Bronchial epithelial cell (primary cell): ENCODE measurements around the gene DST. TPM values are rescaled to one million over a fixed set of nuclear protein-coding genes. Genes with fewer than 3 reads are reported as not detected.

Experiments
- DNase-seq: peaks from one replicate; pipeline ENCODE4 v3.0.0-alpha.2; 2010; ENCODE audit warnings: low read depth
- FAIRE-seq: peaks from 2 replicates; lab custom pipeline; 2011; peaks lifted over from hg19 to GRCh38; lab: Jason Lieb, UNC
- H3K27me3 ChIP-seq: 2 replicates; pipeline ENCODE4 v1.5.1; 2011; ENCODE audit warnings: low read length; ENCODE audit not compliant: control insufficient read depth, insufficient read depth
- H3K36me3 ChIP-seq: 2 replicates; pipeline ENCODE4 v1.5.1; 2011; ENCODE audit warnings: low read length; ENCODE audit not compliant: control insufficient read depth, insufficient read depth
- H3K4me3 ChIP-seq: 2 replicates; pipeline ENCODE4 v1.5.1; 2011; ENCODE audit warnings: mild to moderate bottlenecking, low read depth, low read length, control low read depth
- CTCF ChIP-seq: IDR thresholded peaks from 2 replicates; pipeline ENCODE4 v1.5.1; 2011; ENCODE audit warnings: mild to moderate bottlenecking, moderate library complexity, low read length, control low read depth, inconsistent platforms; ENCODE audit not compliant: insufficient read depth, severe bottlenecking
- total RNA-seq: library from RNA; depleted of rRNA; stranded (reverse); fragments of >200 nt; gene quantifications from 2 replicates; pipeline ENCODE4 v1.2.1, GENCODE V29; 2014

DST gene
- total RNA-seq, 1 donor from 2014 or later, result 450 TPM

GRCh38 chr6:56684342-56685101, 41.8 kb upstream of the DST start:
- no peak for TF ChIP-seq CTCF
- H3K36me3 ChIP-seq, result no peaks in the 10 kb centered on the region
- no peak overlapping the region for H3K4me3 ChIP-seq
- H3K27me3 ChIP-seq, result no peaks in the 10 kb centered on the region
- no peak for FAIRE-seq
- DNase-seq, result no peak

- H3K36me3 ChIP-seq, result no peaks in the 10 kb centered on the region
- no peak for TF ChIP-seq CTCF
- no peak for FAIRE-seq
- peak; percentile 99 for DNase-seq
- no peak overlapping the region for H3K4me3 ChIP-seq
- no peaks in the 10 kb centered on the region for H3K27me3 ChIP-seq
Observed at GRCh38 chr6:56683882-56684281, 41.2 kb upstream of the DST start.

GRCh38 chr6:56682635-56683034, 39.9 kb upstream of the DST start:
- DNase-seq (no peak), FAIRE-seq (no peak)
- Histone ChIP-seq H3K36me3 (no peaks in the 10 kb centered on the region), H3K4me3 (no peak overlapping the region), H3K27me3 (no peaks in the 10 kb centered on the region)
- no peak for TF ChIP-seq CTCF

GRCh38 chr6:56677559-56677958, 34.9 kb upstream of the DST start:
- H3K27me3 ChIP-seq, result no peaks in the 10 kb centered on the region
- no peaks in the 10 kb centered on the region for H3K36me3 ChIP-seq
- H3K4me3 ChIP-seq, result no peak overlapping the region
- no peak for FAIRE-seq
- peak; percentile 71 for DNase-seq
- no peak for TF ChIP-seq CTCF

GRCh38 chr6:56671651-56672461, 29.2 kb upstream of the DST start:
- Histone ChIP-seq H3K4me3 (no peak overlapping the region), H3K36me3 (no peaks in the 10 kb centered on the region), H3K27me3 (no peaks in the 10 kb centered on the region)
- no peak for DNase-seq
- no peak for TF ChIP-seq CTCF
- FAIRE-seq, result no peak
